AG09309 (cell line): ENCODE measurements around the gene PTER.

Experiments used
- DNase-seq: peaks from one replicate; pipeline ENCODE4 v3.0.0-alpha.2; 2010; ENCODE audit warnings: low read depth
- H3K4me3 ChIP-seq: 2 replicates; pipeline ENCODE4 v1.5.1; 2011; ENCODE audit warnings: mild to moderate bottlenecking, low read depth, low read length, moderate library complexity; ENCODE audit not compliant: control insufficient read depth
- TF ChIP-seq, protein P1 (sequence below): IDR thresholded peaks from 2 replicates; pipeline ENCODE4 v1.5.1; 2011; ENCODE audit warnings: mild to moderate bottlenecking, low read depth, low read length, inconsistent platforms; ENCODE audit not compliant: insufficient read depth, control insufficient read depth; ENCODE audit errors: missing control alignments

Gene PTER

DNA sequence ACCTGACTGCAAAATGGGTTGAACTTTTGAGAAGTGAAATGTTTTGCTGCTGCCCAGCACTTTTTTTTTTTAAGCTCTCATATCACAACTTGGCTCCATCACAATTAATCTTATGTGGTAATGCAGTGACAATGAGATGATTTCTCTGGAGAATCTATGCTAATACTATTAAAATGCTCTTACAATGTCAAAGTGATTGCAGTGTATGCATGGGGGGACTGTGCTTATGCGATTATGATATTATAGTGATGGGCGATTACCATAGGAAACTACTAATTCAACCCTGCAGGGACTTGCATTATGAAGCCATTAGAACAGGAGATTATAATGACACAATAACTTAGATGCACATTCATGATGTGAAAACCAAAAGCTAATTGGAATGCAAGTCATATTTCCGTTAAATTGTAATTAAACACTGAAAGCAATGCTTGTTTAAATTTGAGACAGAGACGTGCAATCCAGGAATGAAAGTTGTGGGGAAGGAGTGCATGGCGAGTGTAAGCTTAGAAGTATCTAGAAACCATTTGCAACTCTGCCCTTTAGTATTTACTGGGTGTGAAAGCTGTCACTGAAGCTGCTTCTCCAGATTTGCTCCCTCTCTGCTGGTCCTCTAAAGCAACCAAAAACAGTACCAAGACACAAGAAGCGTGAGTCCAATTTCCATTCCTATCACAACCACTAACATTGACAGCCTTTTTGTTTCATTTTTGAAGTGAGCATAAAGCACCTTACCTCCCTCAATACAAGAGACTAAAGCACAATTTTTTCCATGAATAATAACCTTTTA is 21.6 kb downstream of the PTER start:
- DNase-seq = no peak
- TF ChIP-seq, protein P1, sequence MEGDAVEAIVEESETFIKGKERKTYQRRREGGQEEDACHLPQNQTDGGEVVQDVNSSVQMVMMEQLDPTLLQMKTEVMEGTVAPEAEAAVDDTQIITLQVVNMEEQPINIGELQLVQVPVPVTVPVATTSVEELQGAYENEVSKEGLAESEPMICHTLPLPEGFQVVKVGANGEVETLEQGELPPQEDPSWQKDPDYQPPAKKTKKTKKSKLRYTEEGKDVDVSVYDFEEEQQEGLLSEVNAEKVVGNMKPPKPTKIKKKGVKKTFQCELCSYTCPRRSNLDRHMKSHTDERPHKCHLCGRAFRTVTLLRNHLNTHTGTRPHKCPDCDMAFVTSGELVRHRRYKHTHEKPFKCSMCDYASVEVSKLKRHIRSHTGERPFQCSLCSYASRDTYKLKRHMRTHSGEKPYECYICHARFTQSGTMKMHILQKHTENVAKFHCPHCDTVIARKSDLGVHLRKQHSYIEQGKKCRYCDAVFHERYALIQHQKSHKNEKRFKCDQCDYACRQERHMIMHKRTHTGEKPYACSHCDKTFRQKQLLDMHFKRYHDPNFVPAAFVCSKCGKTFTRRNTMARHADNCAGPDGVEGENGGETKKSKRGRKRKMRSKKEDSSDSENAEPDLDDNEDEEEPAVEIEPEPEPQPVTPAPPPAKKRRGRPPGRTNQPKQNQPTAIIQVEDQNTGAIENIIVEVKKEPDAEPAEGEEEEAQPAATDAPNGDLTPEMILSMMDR = no peak

DNA sequence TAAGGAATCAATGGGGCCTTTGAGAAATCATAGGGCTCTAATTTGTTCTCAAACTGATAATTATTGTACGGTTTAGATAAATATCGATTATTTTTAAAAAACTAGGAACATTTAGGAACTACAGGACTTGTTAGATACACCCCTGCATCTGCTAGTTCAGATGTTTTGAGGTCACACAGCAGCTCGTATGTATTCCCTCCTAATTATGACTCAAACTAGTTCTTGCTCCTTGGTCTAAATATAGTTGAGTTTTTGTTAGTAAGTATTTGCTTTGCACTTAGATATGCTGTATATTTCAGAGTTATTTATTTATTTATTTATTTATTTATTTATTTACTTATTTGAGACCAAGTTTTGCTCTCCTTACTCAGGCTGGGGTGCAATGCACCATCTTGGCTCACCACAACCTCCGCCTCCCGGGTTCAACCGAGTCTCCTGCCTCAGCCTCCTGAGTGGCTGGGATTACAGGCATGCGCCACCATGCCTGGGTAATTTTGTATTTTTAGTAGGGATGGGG is 22.7 kb downstream of the PTER start:
- no peak overlapping the region for H3K4me3 ChIP-seq
- TF ChIP-seq, protein P1 = no peak
- DNase-seq = no peak

More for the DNA sequence above, 21.6 kb downstream of the PTER start:
- H3K4me3 ChIP-seq = no peak overlapping the region

DNA sequence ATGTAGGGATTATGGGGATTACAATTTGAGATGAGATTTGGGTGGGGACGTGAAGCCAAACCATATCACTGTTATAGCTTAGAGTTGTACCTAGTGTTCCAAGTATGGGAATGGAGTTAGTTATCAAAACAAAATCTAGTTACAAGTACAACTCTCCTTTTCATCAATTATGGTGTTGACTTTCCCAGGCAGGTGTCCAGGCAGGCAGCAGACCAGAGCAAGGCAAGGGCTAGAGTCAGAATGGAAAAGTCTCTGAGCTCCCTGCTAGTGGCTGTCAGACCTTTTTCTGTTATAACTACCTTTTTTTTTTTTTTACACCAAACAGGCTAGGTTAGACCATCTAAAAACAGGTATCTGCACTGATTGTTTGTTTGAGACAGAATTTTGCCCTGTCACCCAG is 29.2 kb downstream of the PTER start:
- no peak overlapping the region for H3K4me3 ChIP-seq
- DNase-seq = no peak
- TF ChIP-seq, protein P1 = no peak

DNA sequence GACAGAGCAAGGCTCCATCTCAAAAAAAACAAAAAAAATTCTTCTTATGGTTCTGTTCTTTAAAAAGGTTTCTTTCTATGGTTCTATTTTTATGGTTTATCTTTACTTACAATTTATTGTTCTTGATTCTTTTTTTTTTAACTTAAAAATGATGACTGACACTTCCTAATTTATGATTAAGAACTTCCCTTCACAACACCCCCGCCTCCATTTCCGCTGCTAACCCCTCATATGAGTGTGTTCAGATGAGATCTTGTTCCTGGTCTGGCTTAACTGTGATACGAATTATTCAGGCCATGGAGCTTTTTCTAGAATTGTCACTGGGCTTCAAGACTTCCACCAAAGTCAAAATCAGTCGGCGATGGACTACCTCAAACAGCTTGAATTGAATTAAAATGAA is 33.9 kb downstream of the PTER start:
- TF ChIP-seq, protein P1 = no peak
- H3K4me3 ChIP-seq = no peak overlapping the region
- no peak for DNase-seq

DNA sequence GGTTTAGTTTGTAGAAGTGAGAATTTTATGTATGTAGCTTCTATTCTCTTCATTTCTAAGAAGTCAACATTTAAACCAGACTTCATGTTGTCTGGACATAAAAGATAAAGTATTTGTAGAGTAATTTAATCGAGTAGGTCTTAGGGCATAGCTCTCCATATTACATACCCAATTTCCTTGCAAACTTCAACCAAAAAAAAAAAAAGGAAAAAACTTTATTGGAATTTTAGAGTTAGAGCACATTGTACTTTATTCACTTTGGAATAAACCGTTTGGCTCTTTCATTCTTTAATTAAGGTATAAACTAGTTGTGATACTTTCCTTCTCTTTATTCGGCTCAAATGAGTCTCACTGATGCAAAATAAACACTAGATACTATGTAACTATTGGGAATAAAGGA is 36.0 kb downstream of the PTER start:
- TF ChIP-seq, protein P1 = no peak
- DNase-seq = no peak
- H3K4me3 ChIP-seq = no peak overlapping the region

DNA sequence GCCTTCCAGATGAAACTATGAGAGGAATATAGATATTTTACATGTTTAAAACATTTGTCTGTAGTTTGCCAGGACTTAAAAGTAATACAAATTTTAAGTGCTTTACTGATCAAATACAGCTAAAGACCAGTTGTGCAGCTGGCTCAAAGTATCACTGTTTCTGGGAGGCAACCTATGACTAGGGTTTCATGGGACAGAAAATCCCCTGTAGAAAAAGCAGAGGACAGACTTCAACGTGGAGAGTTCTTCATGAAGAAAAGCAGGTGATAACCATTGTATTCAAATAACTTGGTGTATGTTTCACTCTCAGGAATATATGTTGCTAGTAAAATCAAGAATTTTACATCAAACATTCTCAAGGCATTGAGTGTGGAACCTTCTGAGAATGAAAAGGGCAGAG is 40.9 kb downstream of the PTER start:
- H3K4me3 ChIP-seq = no peak overlapping the region
- TF ChIP-seq, protein P1 = no peak
- no peak for DNase-seq
